ENCODE data around the gene F2RL1. TPM values are rescaled to one million over a fixed set of nuclear protein-coding genes. Genes with fewer than 3 reads are reported as not detected.

The F2RL1 gene
- total RNA-seq, 1 experiment from 2014 or later: 0.74 TPM

GRCh38 chr5:76866503-76866902, 47.7 kb downstream of the F2RL1 start:
- no peak for DNase-seq (ENCODE audit: low read depth, low spot score)
- in situ Hi-C loops (cut with HindIII; ENCODE audit: low pct_unique_long_range_greater_than_20kb, low sequenced_read_pairs): no loop called here

- in situ Hi-C loops (cut with HindIII; ENCODE audit: low pct_unique_long_range_greater_than_20kb, low sequenced_read_pairs): no loop called here
- no peak for DNase-seq (ENCODE audit: low read depth, low spot score)
Observed at GRCh38 chr5:76867038-76867437, 48.2 kb downstream of the F2RL1 start.

GRCh38 chr5:76867827-76868693, 49.2 kb downstream of the F2RL1 start:
- in situ Hi-C loops (cut with HindIII; ENCODE audit: low pct_unique_long_range_greater_than_20kb, low sequenced_read_pairs): no loop called here
- peak; percentile 65 for DNase-seq (ENCODE audit: low read depth, low spot score)

- DNase-seq (ENCODE audit: low read depth, low spot score): no peak
- in situ Hi-C loops (cut with HindIII; ENCODE audit: low pct_unique_long_range_greater_than_20kb, low sequenced_read_pairs): no loop called here
Observed at GRCh38 chr5:76870046-76870445, 51.2 kb downstream of the F2RL1 start.

GRCh38 chr5:76874088-76874581, 55.3 kb downstream of the F2RL1 start:
- no peak for DNase-seq (ENCODE audit: low read depth, low spot score)
- in situ Hi-C loops (cut with HindIII; ENCODE audit: low pct_unique_long_range_greater_than_20kb, low sequenced_read_pairs): no loop called here

Small RNAs within 50 kb of the gene (small RNA-seq; reads per million reads assigned to genes)
- 0 reads per million in 2 experiments for gene RN7SL208P

Other genes with a start within 250 kb of the F2RL1 start
- gene F2RL2, start 195.6 kb upstream of the F2RL1 start, total RNA-seq (2014; rRNA removed; shearing (Covaris generic)): 0.05 TPM in 1 of 2 replicates, not detected in the other
- 6.2 and 7.0 TPM in 2 replicates for gene F2R, start 102.9 kb upstream of the F2RL1 start, total RNA-seq (2014; rRNA removed; shearing (Covaris generic))
- gene S100Z, start 31.0 kb downstream of the F2RL1 start, total RNA-seq (2014; rRNA removed; shearing (Covaris generic)): not detected in 2 replicates
- gene CRHBP, start 134.0 kb downstream of the F2RL1 start, total RNA-seq (2014; rRNA removed; shearing (Covaris generic)): not detected in 2 replicates
- 31.4 and 39.1 TPM in 2 replicates for gene AGGF1, start 211.4 kb downstream of the F2RL1 start, total RNA-seq (2014; rRNA removed; shearing (Covaris generic))

All from SK-MEL-5 (cell line).